Activated T-helper 17 cell treated with anti-CD3 and anti-CD28 coated beads, Interleukin-2, amount 50 U/mL, for 72 hours (primary cell): ENCODE results near the gene PTGDR2. TPM values are rescaled to one million over a fixed set of nuclear protein-coding genes. Genes with fewer than 3 reads are reported as not detected.
"Not testable (repeated sequence)": the region's sequence is repeated elsewhere in the genome, so short reads cannot be mapped to it uniquely, and the experiment has no call there.

Experiments
- ATAC-seq: fragments of 150-1000 bp; cut with Tn5 transposase; replicated peaks from 2 replicates; pipeline ENCODE4 v1.10.0; 2021; ENCODE audit warnings: mild to moderate bottlenecking, moderate library complexity
- H3K27ac Mint-ChIP-seq: one replicate; pipeline ENCODE4 v1.8.0; 2022; ENCODE audit warnings: mixed read lengths
- H3K27me3 Mint-ChIP-seq: one replicate; pipeline ENCODE4 v1.8.0; 2022; ENCODE audit warnings: mixed read lengths
- H3K36me3 Mint-ChIP-seq: one replicate; pipeline ENCODE4 v1.8.0; 2022; ENCODE audit warnings: low read depth, mild to moderate bottlenecking, mixed read lengths
- H3K4me1 Mint-ChIP-seq: one replicate; pipeline ENCODE4 v1.8.0; 2022; ENCODE audit warnings: mixed read lengths
- H3K4me3 Mint-ChIP-seq: one replicate; pipeline ENCODE4 v1.8.0; 2022; ENCODE audit warnings: mild to moderate bottlenecking, mixed read lengths
- H3K9me3 Mint-ChIP-seq: one replicate; pipeline ENCODE4 v1.8.0; 2022; ENCODE audit warnings: mixed read lengths
- total RNA-seq, 2 donors: library from RNA; stranded (reverse); gene quantifications; one replicate each; pipeline ENCODE4 v1.2.3, GENCODE V29; 2022

Gene PTGDR2
- total RNA-seq, 2 donors from 2014 or later, result 0.19 to 0.37 TPM

GRCh38 chr11:60825790-60826189, 30.0 kb downstream of the PTGDR2 start:
- Mint-ChIP-seq H3K9me3 (no peaks in the 10 kb centered on the region), H3K27ac (no peak overlapping the region), H3K36me3 (no peaks in the 10 kb centered on the region), H3K4me1 (no peaks in the 10 kb centered on the region), H3K4me3 (no peak overlapping the region), H3K27me3 (peaks cover 4% of the 10 kb centered on the region)
- ATAC-seq, result no peak

GRCh38 chr11:60825118-60825517, 30.6 kb downstream of the PTGDR2 start:
- H3K4me3 Mint-ChIP-seq, result no peak overlapping the region
- ATAC-seq, result no peak
- H3K9me3 Mint-ChIP-seq, result no peaks in the 10 kb centered on the region
- no peaks in the 10 kb centered on the region for H3K4me1 Mint-ChIP-seq
- no peak overlapping the region for H3K27ac Mint-ChIP-seq
- peaks cover 4% of the 10 kb centered on the region for H3K27me3 Mint-ChIP-seq
- H3K36me3 Mint-ChIP-seq, result no peaks in the 10 kb centered on the region

- not testable (repeated sequence) for ATAC-seq, H3K27ac Mint-ChIP-seq, H3K4me1 Mint-ChIP-seq, H3K4me3 Mint-ChIP-seq, H3K27me3 Mint-ChIP-seq, H3K36me3 Mint-ChIP-seq, H3K9me3 Mint-ChIP-seq
Observed at GRCh38 chr11:60823745-60824306, 31.9 kb downstream of the PTGDR2 start.

GRCh38 chr11:60821827-60822599, 33.7 kb downstream of the PTGDR2 start:
- Mint-ChIP-seq H3K27me3 (no peaks in the 10 kb centered on the region), H3K9me3 (no peaks in the 10 kb centered on the region), H3K27ac (no peak overlapping the region), H3K4me3 (no peak overlapping the region), H3K4me1 (no peaks in the 10 kb centered on the region), H3K36me3 (no peaks in the 10 kb centered on the region)
- ATAC-seq, result no peak

GRCh38 chr11:60818057-60818456, 37.7 kb downstream of the PTGDR2 start:
- no peak for ATAC-seq
- H3K4me3 Mint-ChIP-seq, result no peak overlapping the region

GRCh38 chr11:60816590-60817157, 39.1 kb downstream of the PTGDR2 start:
- ATAC-seq, result no peak
- Mint-ChIP-seq H3K4me1 (no peaks in the 10 kb centered on the region), H3K9me3 (no peaks in the 10 kb centered on the region), H3K27me3 (peaks cover 4% of the 10 kb centered on the region), H3K36me3 (no peaks in the 10 kb centered on the region), H3K4me3 (no peak overlapping the region), H3K27ac (no peak overlapping the region)

More at GRCh38 chr11:60818057-60818456, 37.7 kb downstream of the PTGDR2 start:
- Mint-ChIP-seq H3K27ac (no peak overlapping the region), H3K27me3 (no peaks in the 10 kb centered on the region), H3K4me1 (no peaks in the 10 kb centered on the region), H3K36me3 (no peaks in the 10 kb centered on the region), H3K9me3 (no peaks in the 10 kb centered on the region)

GRCh38 chr11:60814112-60814511, 41.6 kb downstream of the PTGDR2 start:
- Mint-ChIP-seq H3K4me3 (no peak overlapping the region), H3K9me3 (no peaks in the 10 kb centered on the region), H3K4me1 (no peaks in the 10 kb centered on the region), H3K27ac (no peak overlapping the region), H3K27me3 (peaks cover 10% of the 10 kb centered on the region), H3K36me3 (no peaks in the 10 kb centered on the region)
- ATAC-seq, result no peak

GRCh38 chr11:60813324-60813723, 42.4 kb downstream of the PTGDR2 start:
- ATAC-seq, result no peak
- Mint-ChIP-seq H3K4me1 (no peaks in the 10 kb centered on the region), H3K27me3 (peaks cover 10% of the 10 kb centered on the region), H3K36me3 (no peaks in the 10 kb centered on the region), H3K27ac (no peak overlapping the region), H3K9me3 (no peaks in the 10 kb centered on the region), H3K4me3 (no peak overlapping the region)

GRCh38 chr11:60810569-60810968, 45.2 kb downstream of the PTGDR2 start:
- ATAC-seq, result no peak
- Mint-ChIP-seq H3K4me3 (no peak overlapping the region), H3K27ac (no peak overlapping the region), H3K27me3 (peaks cover 17% of the 10 kb centered on the region), H3K4me1 (no peaks in the 10 kb centered on the region), H3K9me3 (no peaks in the 10 kb centered on the region), H3K36me3 (no peaks in the 10 kb centered on the region)

- H3K4me3 Mint-ChIP-seq, result no peak overlapping the region
- no peak overlapping the region for H3K27ac Mint-ChIP-seq
- no peaks in the 10 kb centered on the region for H3K9me3 Mint-ChIP-seq
- no peak for ATAC-seq
- no peaks in the 10 kb centered on the region for H3K36me3 Mint-ChIP-seq
- no peaks in the 10 kb centered on the region for H3K4me1 Mint-ChIP-seq
- H3K27me3 Mint-ChIP-seq, result peaks cover 17% of the 10 kb centered on the region
Observed at GRCh38 chr11:60810151-60810550, 45.6 kb downstream of the PTGDR2 start.

GRCh38 chr11:60809691-60810090, 46.1 kb downstream of the PTGDR2 start:
- Mint-ChIP-seq H3K36me3 (no peaks in the 10 kb centered on the region), H3K27me3 (peaks cover 17% of the 10 kb centered on the region), H3K9me3 (no peaks in the 10 kb centered on the region), H3K4me1 (no peaks in the 10 kb centered on the region), H3K27ac (no peak overlapping the region), H3K4me3 (no peak overlapping the region)
- no peak for ATAC-seq

GRCh38 chr11:60809249-60809648, 46.5 kb downstream of the PTGDR2 start:
- Mint-ChIP-seq H3K27ac (no peak overlapping the region), H3K36me3 (no peaks in the 10 kb centered on the region)
- no peak for ATAC-seq

GRCh38 chr11:60803273-60803936, 52.3 kb downstream of the PTGDR2 start:
- no peaks in the 10 kb centered on the region for H3K36me3 Mint-ChIP-seq
- H3K27me3 Mint-ChIP-seq, result peaks cover 16% of the 10 kb centered on the region
- H3K9me3 Mint-ChIP-seq, result no peaks in the 10 kb centered on the region
- H3K4me1 Mint-ChIP-seq, result no peaks in the 10 kb centered on the region
- H3K4me3 Mint-ChIP-seq, result no peak overlapping the region
- H3K27ac Mint-ChIP-seq, result no peak overlapping the region
- ATAC-seq, result no peak

More at GRCh38 chr11:60809249-60809648, 46.5 kb downstream of the PTGDR2 start:
- Mint-ChIP-seq H3K27me3 (peaks cover 17% of the 10 kb centered on the region), H3K4me3 (no peak overlapping the region), H3K4me1 (no peaks in the 10 kb centered on the region), H3K9me3 (no peaks in the 10 kb centered on the region)

GRCh38 chr11:60801194-60801593, 54.6 kb downstream of the PTGDR2 start:
- Mint-ChIP-seq H3K27ac (no peak overlapping the region), H3K36me3 (no peaks in the 10 kb centered on the region), H3K9me3 (no peaks in the 10 kb centered on the region), H3K4me3 (no peak overlapping the region), H3K4me1 (no peaks in the 10 kb centered on the region), H3K27me3 (peaks cover 11% of the 10 kb centered on the region)
- ATAC-seq, result no peak
